Loucy (cell line): ENCODE measurements around the gene AIM2.
"Not testable (repeated sequence)": the region's sequence is repeated elsewhere in the genome, so short reads cannot be mapped to it uniquely, and the experiment has no call there.

Experiments used
- H2AFZ ChIP-seq: fragments of 200-600 bp; sonication (generic); 2 replicates; pipeline ENCODE4 v1.6.0; 2016; ENCODE audit warnings: antibody characterized with exemption, mild to moderate bottlenecking, low read length, moderate library complexity
- H3F3A ChIP-seq: fragments of 200-600 bp; 2 replicates; pipeline ENCODE4 v1.6.0; 2016; ENCODE audit warnings: antibody characterized with exemption, low read depth, mild to moderate bottlenecking
- H3K27me3 ChIP-seq: fragments of 200-600 bp; sonication (generic); 2 replicates; pipeline ENCODE4 v1.6.1; 2014; ENCODE audit warnings: low read length, mild to moderate bottlenecking; ENCODE audit not compliant: insufficient read depth, poor library complexity, severe bottlenecking
- H3K36me3 ChIP-seq: fragments of 200-600 bp; sonication (generic); 2 replicates; pipeline ENCODE4 v1.6.1; 2016; ENCODE audit warnings: low read length; ENCODE audit not compliant: insufficient read depth
- H3K4me1 ChIP-seq: fragments of 200-600 bp; sonication (generic); 2 replicates; pipeline ENCODE4 v1.5.1; 2014; ENCODE audit warnings: low read length, mild to moderate bottlenecking; ENCODE audit not compliant: insufficient read depth, poor library complexity, severe bottlenecking
- H3K4me2 ChIP-seq: fragments of 200-600 bp; sonication (generic); 2 replicates; pipeline ENCODE4 v1.6.0; 2014; ENCODE audit warnings: antibody characterized with exemption, low read length, low read depth, mild to moderate bottlenecking; ENCODE audit not compliant: poor library complexity, severe bottlenecking
- H3K4me3 ChIP-seq: fragments of 200-600 bp; sonication (generic); 2 replicates; pipeline ENCODE4 v1.5.1; 2014; ENCODE audit warnings: low read length, mild to moderate bottlenecking, mixed read lengths; ENCODE audit not compliant: poor library complexity, severe bottlenecking
- H3K79me2 ChIP-seq: fragments of 200-600 bp; sonication (generic); 2 replicates; pipeline ENCODE4 v1.6.1; 2014; ENCODE audit warnings: low read length; ENCODE audit not compliant: insufficient read depth
- H3K9ac ChIP-seq: fragments of 200-600 bp; sonication (generic); 2 replicates; pipeline ENCODE4 v1.6.0; 2014; ENCODE audit warnings: mild to moderate bottlenecking, low read depth, low read length, moderate library complexity; ENCODE audit not compliant: poor library complexity, severe bottlenecking
- H3K9me2 ChIP-seq: fragments of 200-600 bp; sonication (generic); replicated peaks from 2 replicates; pipeline ENCODE4 v1.6.1; 2016; ENCODE audit warnings: low read depth, low read length, mixed read lengths
- H3K9me3 ChIP-seq: fragments of 200-600 bp; sonication (generic); 2 replicates; pipeline ENCODE4 v1.6.1; 2014; ENCODE audit warnings: mild to moderate bottlenecking, antibody characterized with exemption, low read length, low read depth; ENCODE audit not compliant: insufficient read depth
- H4K20me1 ChIP-seq: fragments of 200-600 bp; sonication (generic); 2 replicates; pipeline ENCODE4 v1.6.0; 2014; ENCODE audit warnings: antibody characterized with exemption, low read length, mild to moderate bottlenecking; ENCODE audit not compliant: insufficient read depth, poor library complexity, severe bottlenecking
- EZH2phosphoT487 ChIP-seq: fragments of 200-600 bp; IDR thresholded peaks from 2 replicates; pipeline ENCODE4 v1.6.1; 2018; ENCODE audit warnings: antibody characterized with exemption, mild to moderate bottlenecking, moderate library complexity, borderline replicate concordance
- TF ChIP-seq, protein P1 (sequence below): fragments of 200-600 bp; sonication (generic); conservative IDR thresholded peaks from 2 replicates; pipeline ENCODE4 v1.5.1; 2014; ENCODE audit warnings: mild to moderate bottlenecking, antibody characterized with exemption, low read length

The AIM2 gene

DNA sequence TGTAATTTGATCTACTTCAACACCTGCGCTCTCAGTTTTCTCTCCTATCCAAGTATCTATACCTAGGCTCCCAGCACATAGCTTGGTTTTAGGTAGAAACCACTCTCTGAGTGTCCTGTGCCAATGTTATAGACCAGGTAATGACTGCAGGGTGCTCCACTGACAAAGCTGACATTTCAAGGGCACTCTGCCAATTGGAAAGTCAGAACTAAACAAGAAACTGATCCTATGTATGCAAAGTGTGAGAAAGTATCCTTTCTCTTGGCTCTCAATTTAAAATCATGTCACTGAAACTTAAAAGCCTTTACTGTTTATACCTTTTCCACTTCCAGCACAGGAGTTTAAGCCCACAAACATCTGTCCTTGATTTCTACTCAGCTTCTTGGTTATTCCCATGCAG lies 45.0 kb upstream of the AIM2 start:
- TF ChIP-seq EZH2phosphoT487 = no peak
- TF ChIP-seq, protein P1, sequence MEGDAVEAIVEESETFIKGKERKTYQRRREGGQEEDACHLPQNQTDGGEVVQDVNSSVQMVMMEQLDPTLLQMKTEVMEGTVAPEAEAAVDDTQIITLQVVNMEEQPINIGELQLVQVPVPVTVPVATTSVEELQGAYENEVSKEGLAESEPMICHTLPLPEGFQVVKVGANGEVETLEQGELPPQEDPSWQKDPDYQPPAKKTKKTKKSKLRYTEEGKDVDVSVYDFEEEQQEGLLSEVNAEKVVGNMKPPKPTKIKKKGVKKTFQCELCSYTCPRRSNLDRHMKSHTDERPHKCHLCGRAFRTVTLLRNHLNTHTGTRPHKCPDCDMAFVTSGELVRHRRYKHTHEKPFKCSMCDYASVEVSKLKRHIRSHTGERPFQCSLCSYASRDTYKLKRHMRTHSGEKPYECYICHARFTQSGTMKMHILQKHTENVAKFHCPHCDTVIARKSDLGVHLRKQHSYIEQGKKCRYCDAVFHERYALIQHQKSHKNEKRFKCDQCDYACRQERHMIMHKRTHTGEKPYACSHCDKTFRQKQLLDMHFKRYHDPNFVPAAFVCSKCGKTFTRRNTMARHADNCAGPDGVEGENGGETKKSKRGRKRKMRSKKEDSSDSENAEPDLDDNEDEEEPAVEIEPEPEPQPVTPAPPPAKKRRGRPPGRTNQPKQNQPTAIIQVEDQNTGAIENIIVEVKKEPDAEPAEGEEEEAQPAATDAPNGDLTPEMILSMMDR = no peak
- no peaks in the 10 kb centered on the region for H3K36me3 ChIP-seq
- H3K9me3 ChIP-seq = no peaks in the 10 kb centered on the region
- H3K9me2 ChIP-seq = no peaks in the 10 kb centered on the region
- no peaks in the 10 kb centered on the region for H3K27me3 ChIP-seq
- H3F3A ChIP-seq = no peaks in the 10 kb centered on the region
- no peak overlapping the region for H3K4me3 ChIP-seq
- no peak overlapping the region for H2AFZ ChIP-seq
- H3K9ac ChIP-seq = no peak overlapping the region
- H3K4me1 ChIP-seq = peaks cover 7% of the 10 kb centered on the region
- no peak overlapping the region for H3K4me2 ChIP-seq
- no peaks in the 10 kb centered on the region for H3K79me2 ChIP-seq
- no peaks in the 10 kb centered on the region for H4K20me1 ChIP-seq

DNA sequence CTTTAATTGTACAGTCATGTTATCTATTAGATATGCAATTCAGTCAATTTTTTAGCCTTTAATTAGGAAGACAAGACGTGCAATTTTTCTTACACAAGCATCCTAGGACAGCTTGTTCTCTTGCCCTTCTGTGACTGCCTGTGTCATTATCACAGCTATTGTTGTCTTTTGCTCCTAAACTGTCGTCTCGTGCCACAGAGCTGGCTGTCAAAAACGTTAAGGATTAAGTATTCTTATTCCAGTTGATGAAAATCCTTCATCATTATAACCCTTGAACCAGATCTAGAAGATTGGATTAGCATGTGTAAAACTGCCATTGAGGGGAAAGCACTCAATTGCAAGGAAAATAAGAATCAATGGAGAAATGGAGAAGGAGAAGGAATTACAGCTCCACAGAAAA lies 43.8 kb upstream of the AIM2 start:
- Histone ChIP-seq H3K9me2 (no peaks in the 10 kb centered on the region), H4K20me1 (no peaks in the 10 kb centered on the region), H3K4me3 (no peak overlapping the region), H2AFZ (no peak overlapping the region), H3K4me2 (no peak overlapping the region), H3K9ac (no peak overlapping the region), H3K27me3 (no peaks in the 10 kb centered on the region), H3K79me2 (no peaks in the 10 kb centered on the region), H3K4me1 (no peaks in the 10 kb centered on the region), H3F3A (no peaks in the 10 kb centered on the region), H3K9me3 (no peaks in the 10 kb centered on the region), H3K36me3 (no peaks in the 10 kb centered on the region)
- TF ChIP-seq, protein P1 = no peak
- no peak for TF ChIP-seq EZH2phosphoT487

DNA sequence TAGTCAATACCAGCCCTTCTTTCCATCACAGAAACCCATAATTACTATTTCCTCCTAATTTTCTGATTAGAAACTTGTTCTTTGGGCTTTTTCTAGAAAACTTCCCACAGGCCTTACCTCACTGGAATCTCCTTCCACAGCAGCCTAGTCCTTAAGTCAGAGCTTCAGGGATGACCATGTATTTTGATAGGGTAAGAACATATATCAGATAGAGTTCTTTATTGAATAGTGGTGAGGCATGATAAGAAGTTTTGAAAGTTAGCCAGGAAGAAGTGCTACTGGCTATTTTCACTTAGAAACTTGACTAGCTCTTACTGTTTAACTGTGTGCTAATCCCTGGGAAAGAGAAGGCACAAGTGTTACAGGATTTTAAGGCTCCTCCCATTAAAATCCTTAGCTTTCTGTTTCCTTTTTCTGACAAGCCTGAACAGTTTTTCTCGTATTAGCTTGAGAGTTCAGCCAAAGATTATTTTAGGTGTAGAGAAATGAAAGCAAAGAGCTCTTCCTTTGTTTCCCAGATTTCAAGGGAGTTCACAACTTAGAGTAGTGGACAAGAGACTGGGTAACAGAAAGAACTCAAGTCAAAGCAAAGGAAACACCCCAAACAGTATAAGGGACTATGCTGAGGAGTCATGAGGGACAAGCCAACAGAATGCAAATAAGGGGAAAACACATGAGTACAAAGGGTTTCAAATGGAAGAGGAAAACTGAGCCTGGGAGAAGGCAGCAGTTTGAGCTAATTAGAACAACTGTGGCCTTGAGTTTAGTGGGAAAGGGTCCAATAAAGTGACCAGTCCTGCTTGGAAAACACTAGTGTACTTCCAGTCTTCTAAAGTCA lies 37.2 kb upstream of the AIM2 start:
- H3K27me3 ChIP-seq = no peaks in the 10 kb centered on the region
- no peaks in the 10 kb centered on the region for H3F3A ChIP-seq
- H3K36me3 ChIP-seq = no peaks in the 10 kb centered on the region
- no peak overlapping the region for H3K9ac ChIP-seq
- H2AFZ ChIP-seq = peak overlapping the region; percentile 36; the same call in 1 of the 2 replicates
- H3K4me3 ChIP-seq = no peak overlapping the region
- no peaks in the 10 kb centered on the region for H3K9me3 ChIP-seq
- no peaks in the 10 kb centered on the region for H3K9me2 ChIP-seq
- no peak for TF ChIP-seq EZH2phosphoT487
- TF ChIP-seq, protein P1 = no peak
- no peaks in the 10 kb centered on the region for H3K4me1 ChIP-seq
- no peaks in the 10 kb centered on the region for H4K20me1 ChIP-seq
- no peaks in the 10 kb centered on the region for H3K79me2 ChIP-seq
- no peak overlapping the region for H3K4me2 ChIP-seq

DNA sequence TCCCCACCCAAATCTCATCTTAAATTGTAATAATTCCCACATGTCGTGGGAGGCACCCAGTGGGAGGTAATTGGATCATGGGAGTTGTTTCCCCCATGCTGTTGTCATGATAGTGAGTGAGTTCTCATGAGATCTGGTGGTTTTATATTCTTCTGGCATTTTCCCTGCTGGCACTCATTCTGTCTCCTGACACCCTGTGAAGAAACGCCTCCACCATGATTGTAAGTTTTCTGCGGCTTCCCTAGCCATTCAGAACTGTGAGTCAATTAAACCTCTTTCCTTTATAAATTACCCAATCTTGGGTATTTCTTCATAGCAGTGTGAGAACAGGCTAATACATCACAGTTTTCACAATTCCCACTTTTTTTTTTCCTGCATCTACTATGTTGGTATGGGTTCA lies 26.5 kb upstream of the AIM2 start:
- H3K4me2 ChIP-seq, H3K9ac ChIP-seq, H3K79me2 ChIP-seq, H3K4me1 ChIP-seq, H4K20me1 ChIP-seq, H2AFZ ChIP-seq, H3K9me3 ChIP-seq, H3F3A ChIP-seq, H3K27me3 ChIP-seq, H3K36me3 ChIP-seq, H3K9me2 ChIP-seq, H3K4me3 ChIP-seq: not testable (repeated sequence)
